Choroid plexus epithelial cell (primary cell): ENCODE data around the gene DUOX1.
"Not testable (repeated sequence)": the region's sequence is repeated elsewhere in the genome, so short reads cannot be mapped to it uniquely, and the experiment has no call there.

ENCODE experiments used
- DNase-seq: peaks from one replicate; pipeline ENCODE4 v3.0.0-alpha.2; 2010; ENCODE audit warnings: low read depth
- H3K4me3 ChIP-seq: 2 replicates; pipeline ENCODE4 v1.5.1; 2011; ENCODE audit warnings: low read depth, mild to moderate bottlenecking, control low read depth, low read length, moderate library complexity
- CTCF ChIP-seq: conservative IDR thresholded peaks from 2 replicates; pipeline ENCODE4 v1.5.1; 2011; ENCODE audit warnings: low read depth, mild to moderate bottlenecking, control low read depth, inconsistent platforms, low read length, moderate library complexity

Gene DUOX1

DNA sequence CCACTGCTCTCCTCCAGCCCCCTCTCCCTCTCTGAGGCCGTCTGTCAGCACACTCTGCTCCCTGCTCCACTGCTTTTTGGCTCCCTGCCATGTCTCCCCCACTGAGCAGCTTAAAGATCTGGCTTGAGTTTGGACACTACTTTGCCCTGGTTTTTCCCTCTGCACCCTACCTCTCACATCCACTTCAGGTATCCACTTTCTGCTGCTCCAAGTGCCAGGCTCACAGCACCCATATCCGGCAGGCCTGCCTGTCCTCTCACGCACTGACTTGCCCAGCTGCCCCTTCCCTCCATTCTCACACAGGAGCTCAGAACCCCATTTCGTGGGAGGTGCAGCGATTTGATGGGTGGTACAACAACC lies 3.7 kb downstream of the DUOX1 start:
- DNase-seq: no peak
- TF ChIP-seq CTCF: no peak
- no peak overlapping the region for H3K4me3 ChIP-seq

DNA sequence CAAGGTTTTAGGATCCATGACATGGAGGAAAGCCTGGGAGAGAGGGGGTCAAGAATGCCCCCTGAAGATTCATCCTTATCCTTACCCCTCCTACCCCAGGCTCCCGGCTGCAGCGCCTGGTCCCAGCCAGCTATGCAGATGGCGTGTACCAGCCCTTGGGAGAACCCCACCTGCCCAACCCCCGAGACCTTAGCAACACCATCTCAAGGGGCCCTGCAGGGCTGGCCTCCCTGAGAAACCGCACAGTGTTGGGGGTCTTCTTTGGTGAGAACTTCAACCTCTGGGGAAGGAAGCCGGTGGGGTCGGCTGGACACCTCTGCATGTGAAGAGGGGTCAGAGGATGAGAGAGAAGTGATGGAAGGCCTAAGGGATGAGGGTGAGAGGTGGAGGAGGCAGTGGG lies 4.3 kb downstream of the DUOX1 start:
- TF ChIP-seq CTCF: no peak
- H3K4me3 ChIP-seq: no peak overlapping the region
- no peak for DNase-seq

GRCh38 chr15:45134682-45135604 lies 5.1 kb downstream of the DUOX1 start:
- TF ChIP-seq CTCF: no peak
- DNase-seq: no peak
- H3K4me3 ChIP-seq: no peak overlapping the region

DNA sequence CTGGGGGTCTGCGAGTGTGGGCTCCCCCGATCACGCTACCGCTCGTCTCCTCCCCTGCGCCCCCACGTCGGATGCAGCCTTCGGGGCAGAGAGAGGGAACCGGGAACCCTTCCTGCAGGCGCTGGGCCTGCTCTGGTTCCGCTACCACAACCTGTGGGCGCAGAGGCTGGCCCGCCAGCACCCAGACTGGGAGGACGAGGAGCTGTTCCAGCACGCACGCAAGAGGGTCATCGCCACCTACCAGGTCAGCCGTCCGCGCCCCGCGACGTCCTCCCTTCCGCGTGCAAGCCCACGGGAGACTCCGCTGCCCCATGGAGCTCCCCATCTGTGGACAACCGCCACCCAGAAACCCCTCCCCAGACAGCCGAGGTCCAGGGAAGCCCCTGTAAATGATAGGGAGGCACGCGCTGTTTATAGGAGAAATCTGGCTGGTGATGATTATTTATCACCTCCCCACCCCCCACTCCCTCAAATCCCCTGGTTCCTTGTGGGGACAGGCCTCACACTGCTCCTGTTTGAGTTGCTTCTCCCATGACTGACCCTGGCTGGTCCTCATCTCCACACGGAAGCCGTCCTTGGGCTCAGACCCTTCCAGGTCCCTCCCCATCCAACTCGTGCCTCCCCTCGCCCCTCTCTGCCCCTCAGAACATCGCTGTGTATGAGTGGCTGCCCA lies 6.0 kb downstream of the DUOX1 start:
- not testable (repeated sequence) for DNase-seq, H3K4me3 ChIP-seq

GRCh38 chr15:45136378-45136764 lies 6.6 kb downstream of the DUOX1 start:
- TF ChIP-seq CTCF: peak; percentile 41

DNA sequence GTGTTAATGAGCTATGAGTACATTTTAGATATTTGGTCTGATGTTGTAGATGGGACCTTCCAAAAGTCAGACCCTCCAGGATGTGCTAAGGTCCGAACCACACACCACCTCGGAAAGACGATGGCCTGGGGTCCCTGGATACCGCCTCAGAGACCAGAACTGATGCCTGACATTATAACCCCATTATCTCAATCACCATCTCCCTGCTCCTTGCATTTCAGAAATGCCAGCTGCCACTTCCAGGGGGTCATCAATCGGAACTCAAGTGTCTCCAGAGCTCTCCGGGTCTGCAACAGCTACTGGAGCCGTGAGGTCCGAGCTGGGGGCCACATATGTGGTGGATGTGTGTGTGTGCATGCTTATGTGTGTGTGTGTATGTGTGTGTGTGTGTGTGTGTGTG lies 7.9 kb downstream of the DUOX1 start:
- H3K4me3 ChIP-seq: no peak overlapping the region
- no peak for TF ChIP-seq CTCF

More at GRCh38 chr15:45136378-45136764, 6.6 kb downstream of the DUOX1 start:
- no peak overlapping the region for H3K4me3 ChIP-seq
- no peak for DNase-seq

GRCh38 chr15:45138814-45139765 lies 9.3 kb downstream of the DUOX1 start:
- no peak for TF ChIP-seq CTCF
- no peak overlapping the region for H3K4me3 ChIP-seq
- DNase-seq: no peak

More for the DNA sequence above, 7.9 kb downstream of the DUOX1 start:
- no peak for DNase-seq
